GM12865 (cell line): Measurements from ENCODE around the gene MRPS9.

ENCODE experiments used
- DNase-seq: peaks from one replicate; pipeline ENCODE4 v3.0.0; 2010; ENCODE audit warnings: low read depth
- H3K4me3 ChIP-seq: 2 replicates; pipeline ENCODE4 v1.5.1; 2011; ENCODE audit warnings: mild to moderate bottlenecking, low read depth, low read length, control low read depth
- TF ChIP-seq, protein P1 (sequence below): IDR thresholded peaks from 2 replicates; pipeline ENCODE4 v1.5.1; 2011; ENCODE audit warnings: low read length, control low read depth, low read depth, inconsistent platforms; ENCODE audit not compliant: insufficient read depth; ENCODE audit errors: missing control alignments

The MRPS9 gene

DNA sequence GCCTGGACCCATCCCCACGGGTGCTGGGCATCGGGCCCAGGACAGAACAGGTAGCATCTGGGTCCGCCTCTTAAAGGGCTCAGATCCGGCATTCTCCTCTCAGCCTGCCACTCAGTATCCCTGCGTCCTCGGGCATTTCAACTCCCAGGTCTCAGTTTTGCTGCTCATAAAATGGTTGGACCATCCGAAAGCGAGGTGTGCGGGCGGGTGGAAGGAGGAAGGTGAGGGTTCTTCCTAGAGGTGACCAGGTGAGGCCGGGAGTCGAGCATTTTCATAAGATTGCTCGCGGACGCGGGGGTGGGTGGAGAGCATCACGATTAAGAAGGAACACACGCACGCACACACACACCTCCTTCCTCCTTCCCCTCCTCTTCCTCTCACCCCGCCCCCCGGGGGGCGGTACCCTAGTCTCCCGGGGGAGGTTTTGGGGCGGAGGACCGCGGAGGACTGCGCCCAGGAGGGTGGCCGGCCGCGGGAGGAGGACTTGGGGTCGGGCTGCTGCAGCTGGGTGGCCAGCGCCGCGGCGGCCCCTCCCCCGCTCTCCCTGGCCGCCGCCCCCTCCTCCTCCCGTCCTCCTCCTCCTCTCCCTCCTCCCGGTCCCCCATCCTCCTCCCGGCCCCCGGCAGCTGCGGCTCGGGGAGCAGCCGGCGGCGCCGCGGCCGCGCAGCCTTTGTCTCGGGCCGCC lies 105.7 kb downstream of the MRPS9 start:
- peak; percentile 7 for DNase-seq
- TF ChIP-seq, protein P1, sequence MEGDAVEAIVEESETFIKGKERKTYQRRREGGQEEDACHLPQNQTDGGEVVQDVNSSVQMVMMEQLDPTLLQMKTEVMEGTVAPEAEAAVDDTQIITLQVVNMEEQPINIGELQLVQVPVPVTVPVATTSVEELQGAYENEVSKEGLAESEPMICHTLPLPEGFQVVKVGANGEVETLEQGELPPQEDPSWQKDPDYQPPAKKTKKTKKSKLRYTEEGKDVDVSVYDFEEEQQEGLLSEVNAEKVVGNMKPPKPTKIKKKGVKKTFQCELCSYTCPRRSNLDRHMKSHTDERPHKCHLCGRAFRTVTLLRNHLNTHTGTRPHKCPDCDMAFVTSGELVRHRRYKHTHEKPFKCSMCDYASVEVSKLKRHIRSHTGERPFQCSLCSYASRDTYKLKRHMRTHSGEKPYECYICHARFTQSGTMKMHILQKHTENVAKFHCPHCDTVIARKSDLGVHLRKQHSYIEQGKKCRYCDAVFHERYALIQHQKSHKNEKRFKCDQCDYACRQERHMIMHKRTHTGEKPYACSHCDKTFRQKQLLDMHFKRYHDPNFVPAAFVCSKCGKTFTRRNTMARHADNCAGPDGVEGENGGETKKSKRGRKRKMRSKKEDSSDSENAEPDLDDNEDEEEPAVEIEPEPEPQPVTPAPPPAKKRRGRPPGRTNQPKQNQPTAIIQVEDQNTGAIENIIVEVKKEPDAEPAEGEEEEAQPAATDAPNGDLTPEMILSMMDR: no peak
- H3K4me3 ChIP-seq: peak overlapping the region; percentile 36

DNA sequence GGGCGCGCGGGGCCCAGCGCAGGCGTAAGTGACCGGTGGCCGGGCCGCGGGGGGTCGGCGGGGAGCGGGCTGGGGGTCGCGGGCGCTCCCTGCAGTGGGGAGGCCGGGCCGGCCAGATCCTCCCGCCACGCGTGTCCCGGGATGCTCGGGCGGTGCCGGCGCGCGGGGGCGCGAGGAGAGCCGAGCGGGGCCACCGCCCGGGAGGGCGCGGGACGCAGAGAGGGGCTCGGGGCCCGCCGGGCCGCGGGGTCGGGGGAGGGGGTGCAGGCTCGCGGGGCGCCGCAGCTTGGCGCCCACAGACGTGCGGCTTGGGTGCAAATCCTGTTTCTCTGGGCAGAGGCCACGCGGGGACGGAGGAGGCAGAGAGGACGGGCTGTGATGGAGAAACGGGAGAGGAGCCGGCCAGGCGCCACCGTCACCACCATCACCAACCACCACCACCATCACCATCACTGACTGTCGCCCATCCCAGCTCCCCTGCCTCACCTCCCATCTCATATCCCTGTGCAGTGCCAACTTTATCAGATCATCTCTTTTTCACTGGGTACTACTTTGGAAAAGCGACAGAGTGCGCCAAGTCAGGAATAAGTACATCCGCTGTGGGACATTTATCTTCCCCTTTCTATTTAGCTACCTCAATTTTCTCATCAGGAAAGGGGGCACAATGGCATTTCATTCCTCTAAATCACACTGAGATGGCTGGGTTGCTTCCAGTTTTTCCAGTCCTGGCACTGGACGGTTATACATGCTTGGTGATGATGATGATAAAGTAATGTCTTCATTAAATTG lies 106.5 kb downstream of the MRPS9 start:
- TF ChIP-seq, protein P1: no peak
- H3K4me3 ChIP-seq: no peak overlapping the region
- no peak for DNase-seq

DNA sequence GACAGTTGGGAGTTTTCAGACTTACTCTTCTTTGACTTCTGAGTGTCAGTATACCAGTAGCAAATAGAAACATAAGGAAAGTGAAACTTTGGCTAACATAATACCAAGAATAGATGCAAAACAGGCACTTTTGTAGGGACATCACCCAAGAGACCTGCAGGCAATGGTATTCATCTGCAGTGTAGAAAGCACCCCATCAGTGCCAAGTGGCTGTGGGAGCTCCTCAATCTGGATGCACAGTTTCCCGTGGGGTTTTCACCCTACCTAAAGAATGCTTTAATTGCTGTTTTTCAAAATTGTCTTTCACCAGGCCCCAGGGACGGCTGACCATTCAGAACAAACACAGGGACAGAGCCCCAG lies 107.1 kb downstream of the MRPS9 start:
- H3K4me3 ChIP-seq: no peak overlapping the region
- peak; percentile 6 for DNase-seq
- TF ChIP-seq, protein P1: no peak

DNA sequence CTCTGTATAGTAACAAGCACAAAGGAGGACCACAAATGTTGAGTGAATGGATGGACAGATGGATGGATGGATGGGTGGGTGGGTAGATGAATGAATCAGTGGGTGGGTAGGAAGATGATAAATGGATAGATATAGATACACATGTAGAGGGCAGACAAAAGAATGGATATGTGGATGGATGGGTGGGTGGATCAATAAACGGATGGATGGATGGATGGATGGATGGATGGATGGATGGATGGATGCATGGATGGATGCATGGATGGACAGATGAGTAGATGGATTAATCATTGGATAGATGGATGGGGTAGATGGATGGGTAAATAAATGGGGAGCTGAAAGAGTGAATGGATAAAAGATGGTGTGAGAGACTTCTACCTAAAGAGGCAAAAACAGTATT lies 111.4 kb downstream of the MRPS9 start:
- no peak for DNase-seq
- TF ChIP-seq, protein P1: no peak
- H3K4me3 ChIP-seq: no peak overlapping the region
